Gastroesophageal sphincter (tissue), 4 donors: ENCODE results near the gene IDH3A. TPM values are rescaled to one million over a fixed set of nuclear protein-coding genes. Genes with fewer than 3 reads are reported as not detected.

Experiments used
- ATAC-seq: fragments of 150-250 bp; one replicate; pipeline ENCODE4 v1.9.1; 2016; ENCODE audit warnings: mild to moderate bottlenecking, moderate library complexity
- H3K27ac ChIP-seq, 4 donors: fragments of 200-600 bp; sonication (generic) in 3 of 4; 1 replicate in 3 of 4; 2 replicates in 1 of 4; pipeline ENCODE4 v1.5.1; 2016 to 2019
- H3K27me3 ChIP-seq: fragments of 200-600 bp; sonication (generic); one replicate; pipeline ENCODE4 v1.5.1; 2019
- H3K36me3 ChIP-seq, 2 donors: fragments of 200-600 bp; sonication (generic); one replicate each; pipeline ENCODE4 v1.5.1; 2019; ENCODE audit warnings: control low read depth in 1 of 2
- H3K4me1 ChIP-seq, 3 donors: fragments of 200-600 bp; sonication (generic); 1 replicate in 2 of 3; 2 replicates in 1 of 3; pipeline ENCODE4 v1.5.1; 2016 to 2019; ENCODE audit warnings: control low read depth in 2 of 3
- H3K4me3 ChIP-seq, 2 donors: fragments of 200-600 bp; sonication (generic); one replicate each; pipeline ENCODE4 v1.5.1; 2019; ENCODE audit warnings: mild to moderate bottlenecking in 1 of 2, moderate library complexity in 1 of 2
- H3K9me3 ChIP-seq, 3 donors: fragments of 200-600 bp; sonication (generic); one replicate each; pipeline ENCODE4 v1.5.1; 2017 to 2019; ENCODE audit warnings: control low read depth in 2 of 3
- CTCF ChIP-seq, 4 experiments: fragments of 200-600 bp in 2 of 4; fragments of 450-650 bp in 2 of 4; sonication (generic) in 1 of 4; IDR thresholded peaks; one replicate each; pipeline ENCODE4 v1.5.1; 2017 to 2019; ENCODE audit warnings: antibody characterized with exemption in 4 of 4, mild to moderate bottlenecking in 2 of 4, moderate library complexity in 2 of 4
- EP300 ChIP-seq: sonication (generic); formaldehyde crosslinking; IDR thresholded peaks from one replicate; pipeline ENCODE4 v1.6.1; 2017; ENCODE audit warnings: antibody characterized with exemption, mild to moderate bottlenecking
- POLR2A ChIP-seq, 2 donors: fragments of 450-650 bp; IDR thresholded peaks; one replicate each; pipeline ENCODE4 v1.6.1; 2017; ENCODE audit warnings: antibody characterized with exemption in 2 of 2, mild to moderate bottlenecking in 2 of 2, moderate library complexity in 1 of 2
- POLR2AphosphoS5 ChIP-seq: sonication (generic); formaldehyde crosslinking; IDR thresholded peaks from one replicate; pipeline ENCODE4 v1.6.1; 2017; ENCODE audit warnings: antibody characterized with exemption
- WGBS, 2 donors: methylation state at CpG; one replicate each; pipeline ENCODE4 v1.1.5; 2018; ENCODE audit warnings: low coverage in 1 of 2; 5-methylcytosine and 5-hydroxymethylcytosine counted together
- total RNA-seq, 4 donors: library from RNA; depleted of rRNA; stranded (reverse); fragments of >200 nt; gene quantifications; one replicate each; pipeline ENCODE4 v1.1.0, GENCODE V29; 2016

Gene IDH3A
- total RNA-seq, 4 donors from 2014 or later, result 81.1 to 129 (median 97.0) TPM

GRCh38 chr15:78171864-78172472, 22.8 kb downstream of the IDH3A start:
- no peak overlapping the region for H3K4me3 ChIP-seq
- ATAC-seq, result no peak
- H3K9me3 ChIP-seq, result no peaks in the 10 kb centered on the region
- no peaks in the 10 kb centered on the region for H3K4me1 ChIP-seq
- peaks cover 0 to 76% of the 10 kb centered on the region in 2 donors for H3K36me3 ChIP-seq
- WGBS, 2 donors, result 80 to 92% methylated on average over 2 to 4 of the region's 9 CpGs
- no peak overlapping the region for H3K27ac ChIP-seq
- no peak for TF ChIP-seq CTCF (IDR thresholded peaks at IDR 0.05)
- TF ChIP-seq EP300, result no peak
- TF ChIP-seq POLR2AphosphoS5, result no peak
- no peak for TF ChIP-seq POLR2A (IDR thresholded peaks at IDR 0.05)
- H3K27me3 ChIP-seq, result no peaks in the 10 kb centered on the region

- WGBS, 2 donors, result 61% methylated on average over 4 of the region's 9 CpGs; no CpG with 5 or more reads in 1 of the 2 donors
- H3K27me3 ChIP-seq, result no peaks in the 10 kb centered on the region
- H3K27ac ChIP-seq, result no peak overlapping the region
- no peak overlapping the region for H3K4me3 ChIP-seq
- peaks cover 0 to 52% of the 10 kb centered on the region in 2 donors for H3K36me3 ChIP-seq
- no peaks in the 10 kb centered on the region for H3K9me3 ChIP-seq
- H3K4me1 ChIP-seq, result peaks cover 0 to 4% (median 0%) of the 10 kb centered on the region in 3 donors
- ATAC-seq, result no peak
- TF ChIP-seq EP300 (no peak), POLR2AphosphoS5 (no peak), CTCF (IDR thresholded peaks at IDR 0.05) (no peak), POLR2A (IDR thresholded peaks at IDR 0.05) (no peak)
Measured at GRCh38 chr15:78174401-78174800, 25.2 kb downstream of the IDH3A start.

GRCh38 chr15:78175330-78175729, 26.2 kb downstream of the IDH3A start:
- TF ChIP-seq POLR2AphosphoS5 (no peak), POLR2A (IDR thresholded peaks at IDR 0.05) (no peak), CTCF (IDR thresholded peaks at IDR 0.05) (no peak)
- Histone ChIP-seq H3K9me3 (no peaks in the 10 kb centered on the region), H3K4me1 (peaks cover 0 to 4% (median 0%) of the 10 kb centered on the region in 3 donors), H3K36me3 (peaks cover 0 to 43% of the 10 kb centered on the region in 2 donors), H3K27me3 (no peaks in the 10 kb centered on the region), H3K4me3 (no peak overlapping the region), H3K27ac (no peak overlapping the region)
- ATAC-seq, result no peak
- 40 to 80% methylated on average over 1 of the region's 2 CpGs for WGBS, 2 donors

- H3K27ac ChIP-seq, result no peak overlapping the region
- H3K27me3 ChIP-seq, result no peaks in the 10 kb centered on the region
- no peak for TF ChIP-seq EP300
- TF ChIP-seq POLR2AphosphoS5, result no peak
- TF ChIP-seq POLR2A (IDR thresholded peaks at IDR 0.05), result no peak
- peak in 3 of 4 experiments; percentile 36 to 70 (median 44) for TF ChIP-seq CTCF (IDR thresholded peaks at IDR 0.05)
- 22 to 62% methylated on average over 2 to 11 of the region's 12 CpGs for WGBS, 2 donors
- no peak overlapping the region for H3K4me3 ChIP-seq
- H3K9me3 ChIP-seq, result no peaks in the 10 kb centered on the region
- ATAC-seq, result no peak
- peaks cover 0 to 4% (median 0%) of the 10 kb centered on the region in 3 donors for H3K4me1 ChIP-seq
- H3K36me3 ChIP-seq, result peaks cover 0 to 22% of the 10 kb centered on the region in 2 donors
Measured at GRCh38 chr15:78177447-78177873, 28.3 kb downstream of the IDH3A start.

- H3K27me3 ChIP-seq, result no peaks in the 10 kb centered on the region
- no peaks in the 10 kb centered on the region for H3K9me3 ChIP-seq
- H3K4me3 ChIP-seq, result no peak overlapping the region
- TF ChIP-seq POLR2AphosphoS5 (no peak), CTCF (IDR thresholded peaks at IDR 0.05) (no peak), EP300 (no peak), POLR2A (IDR thresholded peaks at IDR 0.05) (no peak)
- no peak for ATAC-seq
- H3K4me1 ChIP-seq, result peaks cover 0 to 4% (median 0%) of the 10 kb centered on the region in 3 donors
- 76 to 82% methylated on average over 2 to 3 of the region's 6 CpGs for WGBS, 2 donors
- peaks cover 0 to 16% of the 10 kb centered on the region in 2 donors for H3K36me3 ChIP-seq
- no peak overlapping the region for H3K27ac ChIP-seq
Measured at GRCh38 chr15:78178064-78178463, 28.9 kb downstream of the IDH3A start.
